Mammary epithelial cell (primary cell): ENCODE results near the gene SRP14.

ENCODE experiments used
- EZH2 ChIP-seq: IDR thresholded peaks from 2 replicates; pipeline ENCODE4 v1.6.1; 2012; ENCODE audit warnings: low read length, inconsistent platforms, borderline replicate concordance
- TF ChIP-seq, protein P1 (sequence below), 2 donors: IDR thresholded peaks in 1 of 2; conservative IDR thresholded peaks in 1 of 2; 2 replicates each; pipeline ENCODE4 v1.5.1; 2011 to 2012; ENCODE audit warnings: inconsistent platforms in 2 of 2, low read length in 2 of 2, mild to moderate bottlenecking in 2 of 2, control low read depth in 1 of 2, low read depth in 1 of 2; ENCODE audit not compliant: insufficient read depth in 1 of 2; ENCODE audit errors: extremely low read depth in 1 of 2

DNA sequence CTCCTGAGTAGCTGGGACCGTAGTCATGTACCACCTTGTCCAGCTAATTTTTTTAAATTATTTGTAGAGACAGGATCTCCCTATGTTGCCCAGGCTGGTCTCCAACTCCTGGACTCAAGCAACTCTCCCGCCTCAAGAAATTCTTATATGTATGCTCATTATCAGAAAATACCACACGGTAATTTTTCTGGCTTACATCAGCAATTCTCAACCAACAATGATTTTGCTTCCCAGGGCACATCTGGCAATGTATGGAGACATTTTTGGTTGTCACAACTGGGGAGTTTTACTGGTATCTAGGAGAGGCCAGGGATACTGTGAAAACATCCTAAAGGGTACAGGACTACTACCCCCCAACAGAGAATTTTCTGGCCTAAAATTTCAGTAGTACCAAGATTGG, 10.8 kb downstream of the SRP14 start:
- TF ChIP-seq, protein P1, sequence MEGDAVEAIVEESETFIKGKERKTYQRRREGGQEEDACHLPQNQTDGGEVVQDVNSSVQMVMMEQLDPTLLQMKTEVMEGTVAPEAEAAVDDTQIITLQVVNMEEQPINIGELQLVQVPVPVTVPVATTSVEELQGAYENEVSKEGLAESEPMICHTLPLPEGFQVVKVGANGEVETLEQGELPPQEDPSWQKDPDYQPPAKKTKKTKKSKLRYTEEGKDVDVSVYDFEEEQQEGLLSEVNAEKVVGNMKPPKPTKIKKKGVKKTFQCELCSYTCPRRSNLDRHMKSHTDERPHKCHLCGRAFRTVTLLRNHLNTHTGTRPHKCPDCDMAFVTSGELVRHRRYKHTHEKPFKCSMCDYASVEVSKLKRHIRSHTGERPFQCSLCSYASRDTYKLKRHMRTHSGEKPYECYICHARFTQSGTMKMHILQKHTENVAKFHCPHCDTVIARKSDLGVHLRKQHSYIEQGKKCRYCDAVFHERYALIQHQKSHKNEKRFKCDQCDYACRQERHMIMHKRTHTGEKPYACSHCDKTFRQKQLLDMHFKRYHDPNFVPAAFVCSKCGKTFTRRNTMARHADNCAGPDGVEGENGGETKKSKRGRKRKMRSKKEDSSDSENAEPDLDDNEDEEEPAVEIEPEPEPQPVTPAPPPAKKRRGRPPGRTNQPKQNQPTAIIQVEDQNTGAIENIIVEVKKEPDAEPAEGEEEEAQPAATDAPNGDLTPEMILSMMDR (conservative IDR thresholded peaks at IDR 0.05 in 1 of 2, IDR thresholded peaks at IDR 0.05 in 1 of 2; ENCODE audit: extremely low read depth in 1 of 2, insufficient read depth in 1 of 2, low read depth in 1 of 2, low read length in 2 of 2): no peak
- no peak for TF ChIP-seq EZH2
